Measurements from ENCODE around the gene HIVEP1.

Gene HIVEP1

GRCh38 chr6:12011276-12012037 is 655 bp upstream of the HIVEP1 start:
- TF ChIP-seq CTCF (conservative IDR thresholded peaks at IDR 0.05) (no peak), ZFX (IDR thresholded peaks at IDR 0.05) (no peak)
- peak overlapping the region; percentile 98 for H3K27ac ChIP-seq

- TF ChIP-seq CTCF (conservative IDR thresholded peaks at IDR 0.05) (peak; percentile 4; the same call in 1 of the 2 replicates), ZFX (IDR thresholded peaks at IDR 0.05) (no peak)
- H3K27ac ChIP-seq: peak overlapping the region; percentile 98
These were observed 620 bp downstream of the HIVEP1 start for GRCh38 chr6:12012558-12013306.

- TF ChIP-seq CTCF (conservative IDR thresholded peaks at IDR 0.05) (no peak), ZFX (IDR thresholded peaks at IDR 0.05) (no peak)
- peak overlapping the region; percentile 98 for H3K27ac ChIP-seq
These were observed 1.2 kb downstream of the HIVEP1 start for GRCh38 chr6:12013307-12013719.

GRCh38 chr6:12014027-12014872 is 2.1 kb downstream of the HIVEP1 start:
- TF ChIP-seq CTCF (conservative IDR thresholded peaks at IDR 0.05) (no peak), ZFX (IDR thresholded peaks at IDR 0.05) (no peak)
- H3K27ac ChIP-seq: no peak overlapping the region

- TF ChIP-seq ZFX (IDR thresholded peaks at IDR 0.05) (no peak), CTCF (conservative IDR thresholded peaks at IDR 0.05) (no peak)
- no peak overlapping the region for H3K27ac ChIP-seq
These were observed 2.7 kb downstream of the HIVEP1 start for GRCh38 chr6:12014873-12015149.

- TF ChIP-seq CTCF (conservative IDR thresholded peaks at IDR 0.05) (no peak), ZFX (IDR thresholded peaks at IDR 0.05) (no peak)
These were observed 5.2 kb downstream of the HIVEP1 start for GRCh38 chr6:12017263-12017662.

More at GRCh38 chr6:12017263-12017662, 5.2 kb downstream of the HIVEP1 start:
- no peak overlapping the region for H3K27ac ChIP-seq
